Measurements from ENCODE around the gene TSPY9.
"Not testable (repeated sequence)": the region's sequence is repeated elsewhere in the genome, so short reads cannot be mapped to it uniquely, and the experiment has no call there.

TSPY9 gene

DNA sequence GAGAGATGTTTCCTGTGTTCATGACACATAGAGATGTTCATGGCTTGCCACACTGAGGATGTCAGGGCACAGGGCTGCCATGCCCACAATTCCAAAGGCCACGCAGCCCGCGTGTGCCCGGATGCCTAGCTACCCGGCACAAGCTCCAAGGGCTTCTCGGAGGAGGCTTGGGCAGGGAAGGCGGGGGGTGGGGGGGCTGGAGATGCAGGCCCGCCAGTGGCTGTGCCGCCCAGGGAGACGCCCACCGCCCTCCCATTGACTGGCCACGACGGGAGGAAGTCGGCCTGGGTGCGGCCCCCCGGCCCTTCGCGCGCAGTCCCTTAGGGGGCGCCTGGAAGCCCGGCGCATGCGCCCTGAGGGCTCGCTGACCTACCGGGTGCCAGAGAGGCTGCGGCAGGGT lies at the start of gene TSPY9:
TSPY9 (plus strand) TSS at position 301 of the 400 bp plus-strand sequence; CDS start at position 347, 46 bp downstream.
- DNase-seq, result not testable (repeated sequence)

DNA sequence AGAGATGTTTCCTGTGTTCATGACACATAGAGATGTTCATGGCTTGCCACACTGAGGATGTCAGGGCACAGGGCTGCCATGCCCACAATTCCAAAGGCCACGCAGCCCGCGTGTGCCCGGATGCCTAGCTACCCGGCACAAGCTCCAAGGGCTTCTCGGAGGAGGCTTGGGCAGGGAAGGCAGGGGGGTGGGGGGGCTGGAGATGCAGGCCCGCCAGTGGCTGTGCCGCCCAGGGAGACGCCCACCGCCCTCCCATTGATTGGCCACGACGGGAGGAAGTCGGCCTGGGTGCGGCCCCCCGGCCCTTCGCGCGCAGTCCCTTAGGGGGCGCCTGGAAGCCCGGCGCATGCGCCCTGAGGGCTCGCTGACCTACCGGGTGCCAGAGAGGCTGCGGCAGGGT lies 20.4 kb upstream of the TSPY9 start, which contains the start of gene TSPY1:
TSPY1 (plus strand) TSS at position 301 of the 400 bp plus-strand sequence; CDS start at position 347, 46 bp downstream.
- not testable (repeated sequence) for DNase-seq

GRCh38 chrY:9504396-9504795 lies 17.3 kb downstream of the TSPY9 start:
- DNase-seq, result not testable (repeated sequence)

- DNase-seq, result not testable (repeated sequence)
Observed at GRCh38 chrY:9516287-9516686, 29.2 kb downstream of the TSPY9 start.

DNA sequence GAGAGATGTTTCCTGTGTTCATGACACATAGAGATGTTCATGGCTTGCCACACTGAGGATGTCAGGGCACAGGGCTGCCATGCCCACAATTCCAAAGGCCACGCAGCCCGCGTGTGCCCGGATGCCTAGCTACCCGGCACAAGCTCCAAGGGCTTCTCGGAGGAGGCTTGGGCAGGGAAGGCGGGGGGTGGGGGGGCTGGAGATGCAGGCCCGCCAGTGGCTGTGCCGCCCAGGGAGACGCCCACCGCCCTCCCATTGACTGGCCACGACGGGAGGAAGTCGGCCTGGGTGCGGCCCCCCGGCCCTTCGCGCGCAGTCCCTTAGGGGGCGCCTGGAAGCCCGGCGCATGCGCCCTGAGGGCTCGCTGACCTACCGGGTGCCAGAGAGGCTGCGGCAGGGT lies 40.5 kb downstream of the TSPY9 start, which contains the start of gene TSPY10:
TSPY10 (plus strand) TSS at position 301 of the 400 bp plus-strand sequence; CDS start at position 347, 46 bp downstream.
- DNase-seq, result not testable (repeated sequence)
